Measurements from ENCODE around the gene STK39. TPM values are rescaled to one million over a fixed set of nuclear protein-coding genes. Genes with fewer than 3 reads are reported as not detected.
A peak's percentile ranks its signal among the peaks of the same experiment; 100 is the strongest.

Gene STK39
- total RNA-seq, 1 experiment from 2014 or later, result 2.9 TPM

DNA sequence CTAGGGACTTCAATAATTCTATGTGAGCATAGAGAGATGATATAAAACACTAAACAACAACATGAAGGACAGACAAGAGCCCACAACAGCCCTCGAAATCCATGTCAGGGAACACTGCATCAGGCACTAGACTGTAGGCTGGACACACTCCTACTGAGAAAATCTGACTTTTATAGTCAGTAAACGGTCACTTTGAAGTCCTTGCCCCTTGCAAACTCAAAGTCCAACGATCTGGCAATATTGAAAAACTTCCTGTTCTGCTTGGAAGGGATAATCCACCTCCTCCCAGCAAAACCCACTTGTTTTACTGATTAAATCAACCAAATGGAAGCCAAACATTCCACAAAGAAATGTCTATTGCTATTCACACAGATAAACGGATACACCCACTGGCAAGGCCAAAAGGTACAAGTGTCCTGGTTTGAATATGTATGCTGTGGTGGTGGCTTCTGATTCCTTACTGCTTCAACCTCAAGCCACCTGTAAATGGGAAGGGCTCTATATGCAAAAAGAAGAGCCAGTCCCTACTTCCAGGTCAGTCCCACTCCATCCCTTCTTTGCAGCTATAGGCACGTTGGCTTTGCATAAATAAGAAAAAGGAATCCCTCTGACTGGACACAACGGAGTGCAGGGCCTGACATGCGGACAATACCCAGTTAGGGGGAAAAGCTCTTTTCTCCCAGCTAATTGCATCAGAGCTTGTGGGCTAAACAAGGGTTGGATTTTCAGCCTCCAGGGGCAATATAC lies 56.6 kb downstream of the STK39 start:
- H3K4me3 Mint-ChIP-seq (ENCODE audit: unreplicated experiment), result no peak overlapping the region
- peak in 1 of 2 experiments; percentile 30 for DNase-seq
- H3K9me3 Mint-ChIP-seq (ENCODE audit: unreplicated experiment), result no peaks in the 10 kb centered on the region
- Histone ChIP-seq H3K27me3 (replicated peaks; ENCODE audit: control insufficient read depth, insufficient read depth, low read length) (no peaks in the 10 kb centered on the region), H3K4me1 (peaks cover 29% of the 10 kb centered on the region), H3K4me3 (ENCODE audit: low read depth, low read length) (no peak overlapping the region), H3K36me3 (ENCODE audit: control insufficient read depth, insufficient read depth, low read length) (no peaks in the 10 kb centered on the region), H3K9me3 (no peaks in the 10 kb centered on the region)
- peaks cover 40% of the 10 kb centered on the region for H3K4me1 Mint-ChIP-seq (ENCODE audit: low read depth, unreplicated experiment)
- no TSS peak for BruUV-seq (replicated peaks)
- no peaks in the 10 kb centered on the region for H3K36me3 Mint-ChIP-seq (ENCODE audit: insufficient read depth, unreplicated experiment)
- H3K27ac Mint-ChIP-seq (ENCODE audit: unreplicated experiment), result peak overlapping the region; percentile 8
- TF ChIP-seq, protein P1, sequence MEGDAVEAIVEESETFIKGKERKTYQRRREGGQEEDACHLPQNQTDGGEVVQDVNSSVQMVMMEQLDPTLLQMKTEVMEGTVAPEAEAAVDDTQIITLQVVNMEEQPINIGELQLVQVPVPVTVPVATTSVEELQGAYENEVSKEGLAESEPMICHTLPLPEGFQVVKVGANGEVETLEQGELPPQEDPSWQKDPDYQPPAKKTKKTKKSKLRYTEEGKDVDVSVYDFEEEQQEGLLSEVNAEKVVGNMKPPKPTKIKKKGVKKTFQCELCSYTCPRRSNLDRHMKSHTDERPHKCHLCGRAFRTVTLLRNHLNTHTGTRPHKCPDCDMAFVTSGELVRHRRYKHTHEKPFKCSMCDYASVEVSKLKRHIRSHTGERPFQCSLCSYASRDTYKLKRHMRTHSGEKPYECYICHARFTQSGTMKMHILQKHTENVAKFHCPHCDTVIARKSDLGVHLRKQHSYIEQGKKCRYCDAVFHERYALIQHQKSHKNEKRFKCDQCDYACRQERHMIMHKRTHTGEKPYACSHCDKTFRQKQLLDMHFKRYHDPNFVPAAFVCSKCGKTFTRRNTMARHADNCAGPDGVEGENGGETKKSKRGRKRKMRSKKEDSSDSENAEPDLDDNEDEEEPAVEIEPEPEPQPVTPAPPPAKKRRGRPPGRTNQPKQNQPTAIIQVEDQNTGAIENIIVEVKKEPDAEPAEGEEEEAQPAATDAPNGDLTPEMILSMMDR (IDR thresholded peaks at IDR 0.05; ENCODE audit: insufficient read depth in 1 of 2, low read depth in 1 of 2, low read length in 1 of 2, severe bottlenecking in 1 of 2, unreplicated experiment in 1 of 2), result no peak
- POLR2A ChIA-PET, result no interaction called here
- intact Hi-C loops (cut with micrococcal nuclease; ENCODE audit: unreplicated experiment), result no loop called here
- CTCF ChIA-PET, result interaction anchor here (0.6 kb wide), 1 partner anchor 175 kb away, joined by 3 read pairs; no protein-coding TSS in a partner anchor
- H3K27me3 Mint-ChIP-seq (ENCODE audit: insufficient read depth, unreplicated experiment), result no peaks in the 10 kb centered on the region

- Histone ChIP-seq H3K36me3 (ENCODE audit: control insufficient read depth, insufficient read depth, low read length) (no peaks in the 10 kb centered on the region), H3K9me3 (no peaks in the 10 kb centered on the region), H3K4me3 (ENCODE audit: low read depth, low read length) (no peak overlapping the region), H3K4me1 (peaks cover 33% of the 10 kb centered on the region), H3K27me3 (replicated peaks; ENCODE audit: control insufficient read depth, insufficient read depth, low read length) (no peaks in the 10 kb centered on the region)
- ChIA-PET CTCF (interaction anchor here (0.6 kb wide), 1 partner anchor 175 kb away, joined by 3 read pairs; no protein-coding TSS in a partner anchor), POLR2A (no interaction called here)
- BruUV-seq (replicated peaks), result no TSS peak
- peak overlapping the region; percentile 8 for H3K27ac Mint-ChIP-seq (ENCODE audit: unreplicated experiment)
- TF ChIP-seq, protein P1 (IDR thresholded peaks at IDR 0.05; ENCODE audit: insufficient read depth in 1 of 2, low read depth in 1 of 2, low read length in 1 of 2, severe bottlenecking in 1 of 2, unreplicated experiment in 1 of 2), result no peak
- H3K36me3 Mint-ChIP-seq (ENCODE audit: insufficient read depth, unreplicated experiment), result no peaks in the 10 kb centered on the region
- no peaks in the 10 kb centered on the region for H3K27me3 Mint-ChIP-seq (ENCODE audit: insufficient read depth, unreplicated experiment)
- no peak for DNase-seq
- intact Hi-C loops (cut with micrococcal nuclease; ENCODE audit: unreplicated experiment), result no loop called here
- H3K4me3 Mint-ChIP-seq (ENCODE audit: unreplicated experiment), result no peak overlapping the region
- no peaks in the 10 kb centered on the region for H3K9me3 Mint-ChIP-seq (ENCODE audit: unreplicated experiment)
- H3K4me1 Mint-ChIP-seq (ENCODE audit: low read depth, unreplicated experiment), result peaks cover 47% of the 10 kb centered on the region
Observed at GRCh38 chr2:168189835-168190569, 57.4 kb downstream of the STK39 start.

GRCh38 chr2:168188002-168188401 lies 59.4 kb downstream of the STK39 start:
- Mint-ChIP-seq H3K4me3 (ENCODE audit: unreplicated experiment) (no peak overlapping the region), H3K27me3 (ENCODE audit: insufficient read depth, unreplicated experiment) (no peaks in the 10 kb centered on the region), H3K36me3 (ENCODE audit: insufficient read depth, unreplicated experiment) (no peaks in the 10 kb centered on the region), H3K4me1 (ENCODE audit: low read depth, unreplicated experiment) (peaks cover 49% of the 10 kb centered on the region), H3K9me3 (ENCODE audit: unreplicated experiment) (no peaks in the 10 kb centered on the region), H3K27ac (ENCODE audit: unreplicated experiment) (no peak overlapping the region)
- H3K4me1 ChIP-seq, result peaks cover 29% of the 10 kb centered on the region
- TF ChIP-seq, protein P1 (IDR thresholded peaks at IDR 0.05; ENCODE audit: insufficient read depth in 1 of 2, low read depth in 1 of 2, low read length in 1 of 2, severe bottlenecking in 1 of 2, unreplicated experiment in 1 of 2), result no peak
- CTCF ChIA-PET, result no interaction called here
- H3K9me3 ChIP-seq, result no peaks in the 10 kb centered on the region
- intact Hi-C loops (cut with micrococcal nuclease; ENCODE audit: unreplicated experiment), result no loop called here
- no peaks in the 10 kb centered on the region for H3K36me3 ChIP-seq (ENCODE audit: control insufficient read depth, insufficient read depth, low read length)
- H3K4me3 ChIP-seq (ENCODE audit: low read depth, low read length), result no peak overlapping the region
- no peaks in the 10 kb centered on the region for H3K27me3 ChIP-seq (replicated peaks; ENCODE audit: control insufficient read depth, insufficient read depth, low read length)
- BruUV-seq (replicated peaks), result no TSS peak
- no peak for DNase-seq
- POLR2A ChIA-PET, result no interaction called here

Data from Caco-2 (cell line).